Body of pancreas (tissue), 4 donors: ENCODE measurements around the gene GRIP2. TPM values are rescaled to one million over a fixed set of nuclear protein-coding genes. Genes with fewer than 3 reads are reported as not detected.

Experiments used
- ATAC-seq: fragments of 150-250 bp; one replicate; pipeline ENCODE4 v1.9.1; 2016
- DNase-seq, 4 donors: peaks; one replicate each; pipeline ENCODE4 v3.0.0-alpha.2; 2019
- H3K27ac ChIP-seq, 4 donors: fragments of 200-600 bp; sonication (generic); 1 replicate in 3 of 4; 2 replicates in 1 of 4; pipeline versions ENCODE4 v1.5.1 to v1.6.1; 2016 to 2019; ENCODE audit warnings: mild to moderate bottlenecking in 1 of 4, mixed read lengths in 1 of 4, moderate library complexity in 1 of 4
- H3K27me3 ChIP-seq, 2 donors: fragments of 200-600 bp; sonication (generic); one replicate each; pipeline ENCODE4 v1.6.0; 2016; ENCODE audit warnings: mild to moderate bottlenecking in 1 of 2
- H3K36me3 ChIP-seq, 2 donors: fragments of 200-600 bp; sonication (generic); replicated peaks in 1 of 2; 2 replicates each; pipeline ENCODE4 v1.5.1; 2016; ENCODE audit warnings: low read depth in 2 of 2; ENCODE audit not compliant: insufficient read depth in 1 of 2
- H3K4me1 ChIP-seq: fragments of 200-600 bp; sonication (generic); one replicate; pipeline ENCODE4 v1.6.0; 2016
- H3K4me3 ChIP-seq, 2 donors: fragments of 200-600 bp; sonication (generic); 1 replicate in 1 of 2; 2 replicates in 1 of 2; pipeline ENCODE4 v1.5.1; 2016 to 2019
- H3K9me3 ChIP-seq, 3 donors: fragments of 200-600 bp; sonication (generic); 1 replicate in 2 of 3; 2 replicates in 1 of 3; pipeline ENCODE4 v1.5.1; 2016
- CTCF ChIP-seq, 7 experiments: fragments of 450-650 bp in 4 of 7; fragments of 200-600 bp in 3 of 7; sonication (generic) in 3 of 7; IDR thresholded peaks; one replicate each; pipeline ENCODE4 v1.5.1; 2016 to 2019; ENCODE audit warnings: antibody characterized with exemption in 7 of 7
- POLR2A ChIP-seq, 3 donors: fragments of 450-650 bp; IDR thresholded peaks; one replicate each; pipeline ENCODE4 v1.6.1; 2016; ENCODE audit warnings: antibody characterized with exemption in 3 of 3, mild to moderate bottlenecking in 2 of 3
- WGBS, 2 donors: methylation state at CpG; one replicate each; pipeline ENCODE4 v1.1.5; 2017; 5-methylcytosine and 5-hydroxymethylcytosine counted together
- intact Hi-C: fragments of 100-400 bp; cut with DNase I; formaldehyde crosslinking; loops from one replicate; pipeline ENCODE4 v1.15.1; 2023
- total RNA-seq, 2 donors: library from RNA; depleted of rRNA; stranded (reverse); fragments of >200 nt; gene quantifications; one replicate each; pipeline ENCODE4 v1.1.0, GENCODE V29; 2016

GRIP2 gene
- total RNA-seq, 2 donors from 2014 or later: 0.26 to 0.99 TPM

- TF ChIP-seq CTCF (IDR thresholded peaks at IDR 0.05) (no peak), POLR2A (IDR thresholded peaks at IDR 0.05) (no peak)
- H3K4me3 ChIP-seq: no peak overlapping the region
- DNase-seq (no peak), ATAC-seq (no peak)
- H3K27me3 ChIP-seq: no peaks in the 10 kb centered on the region
- H3K9me3 ChIP-seq: no peaks in the 10 kb centered on the region
- 80 to 87% methylated on average over 21 of the region's 23 CpGs for WGBS, 2 donors
- H3K27ac ChIP-seq: no peak overlapping the region
- no peaks in the 10 kb centered on the region for H3K36me3 ChIP-seq
- intact Hi-C loops: loop anchor here (5.0 to 10.0 kb wide), 2 partner anchors 264 to 572 kb away; no protein-coding TSS in a partner anchor
- peaks cover 8% of the 10 kb centered on the region for H3K4me1 ChIP-seq
Measured at GRCh38 chr3:14466179-14466903, 73.8 kb downstream of the GRIP2 start.

DNA sequence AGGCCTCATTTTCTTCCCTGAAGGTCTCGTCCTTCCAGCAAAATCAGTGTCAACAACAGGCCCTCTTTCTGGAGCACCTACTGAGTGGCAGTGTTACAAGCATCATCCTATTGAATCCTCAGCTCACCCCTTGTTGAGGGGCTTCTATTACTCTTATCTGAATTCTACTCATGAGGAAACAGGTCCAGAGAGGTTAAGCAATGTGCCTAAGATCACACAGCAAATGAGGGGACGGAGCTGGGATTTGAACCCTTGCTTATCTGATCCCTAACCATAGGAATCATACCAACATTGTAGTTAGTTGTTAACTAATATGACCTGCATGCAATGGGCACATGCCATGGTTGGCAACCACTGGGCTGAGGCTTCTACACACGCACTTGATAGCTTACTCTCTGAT lies 74.7 kb downstream of the GRIP2 start:
- no peak overlapping the region for H3K4me3 ChIP-seq
- no peak overlapping the region for H3K27ac ChIP-seq
- 84 to 92% methylated on average over 3 of the region's 3 CpGs for WGBS, 2 donors
- no peak for DNase-seq
- ATAC-seq: no peak
- no peaks in the 10 kb centered on the region for H3K9me3 ChIP-seq
- no peaks in the 10 kb centered on the region for H3K27me3 ChIP-seq
- no peak for TF ChIP-seq CTCF (IDR thresholded peaks at IDR 0.05)
- intact Hi-C loops: loop anchor here (5.0 to 10.0 kb wide), 2 partner anchors 263 to 571 kb away; no protein-coding TSS in a partner anchor
- H3K36me3 ChIP-seq: no peaks in the 10 kb centered on the region
- peaks cover 17% of the 10 kb centered on the region for H3K4me1 ChIP-seq

GRCh38 chr3:14464521-14464920 lies 75.6 kb downstream of the GRIP2 start:
- no peak for DNase-seq
- 81 to 86% methylated on average over 4 of the region's 4 CpGs for WGBS, 2 donors
- intact Hi-C loops: loop anchor here (10.0 kb wide), 1 partner anchor 570 kb away; no protein-coding TSS in a partner anchor
- Histone ChIP-seq H3K4me1 (peaks cover 26% of the 10 kb centered on the region), H3K27me3 (no peaks in the 10 kb centered on the region), H3K4me3 (no peak overlapping the region), H3K27ac (no peak overlapping the region), H3K9me3 (no peaks in the 10 kb centered on the region), H3K36me3 (no peaks in the 10 kb centered on the region)
- no peak for ATAC-seq
- TF ChIP-seq POLR2A (IDR thresholded peaks at IDR 0.05) (no peak), CTCF (IDR thresholded peaks at IDR 0.05) (no peak)

- TF ChIP-seq CTCF (IDR thresholded peaks at IDR 0.05) (no peak), POLR2A (IDR thresholded peaks at IDR 0.05) (no peak)
- 72 to 93% methylated on average over 5 of the region's 5 CpGs for WGBS, 2 donors
Measured at GRCh38 chr3:14464141-14464465, 76.0 kb downstream of the GRIP2 start.

More at GRCh38 chr3:14464141-14464465, 76.0 kb downstream of the GRIP2 start:
- Histone ChIP-seq H3K4me3 (no peak overlapping the region), H3K4me1 (peaks cover 30% of the 10 kb centered on the region), H3K27me3 (no peaks in the 10 kb centered on the region), H3K27ac (no peak overlapping the region), H3K36me3 (no peaks in the 10 kb centered on the region), H3K9me3 (no peaks in the 10 kb centered on the region)
- intact Hi-C loops: loop anchor here (10.0 kb wide), 1 partner anchor 569 kb away; no protein-coding TSS in a partner anchor
- no peak for ATAC-seq
- no peak for DNase-seq
